A673 (cell line): ENCODE data around the gene THSD4. TPM values are rescaled to one million over a fixed set of nuclear protein-coding genes. Genes with fewer than 3 reads are reported as not detected.

Experiments
- BruUV-seq: library from RNA; stranded (reverse); fragments of 400-500 nt; replicated peaks from 2 replicates; lab custom pipeline; 2021; lab: Mats Ljungman, UMichigan
- CTCF ChIA-PET: fragments of 300-600 bp; sonication (Branson Sonifier 250); formaldehyde crosslinking; loops from one replicate; lab custom pipeline; 2022; ENCODE audit warnings: antibody characterized with exemption; lab: Charles Lee
- POLR2A ChIA-PET: fragments of 300-600 bp; sonication (Branson Sonifier 250); formaldehyde crosslinking; loops from one replicate; lab custom pipeline; 2022; ENCODE audit warnings: antibody characterized with exemption; ENCODE audit not compliant: low non-redundant PET; lab: Charles Lee
- DNase-seq: peaks from one replicate; pipeline ENCODE4 v3.0.0-alpha.2; 2015; ENCODE audit warnings: low spot score
- H3K27ac ChIP-seq: fragments of 200-600 bp; sonication (generic); 2 replicates; pipeline ENCODE4 v1.5.1; 2016; ENCODE audit warnings: mixed run types, low read depth, mild to moderate bottlenecking, mixed read lengths, antibody characterized with exemption, low read length; ENCODE audit not compliant: poor library complexity, severe bottlenecking
- H3K27me3 ChIP-seq: fragments of 200-600 bp; sonication (generic); replicated peaks from 2 replicates; pipeline ENCODE4 v1.6.1; 2017; ENCODE audit warnings: mixed run types, low read depth, mild to moderate bottlenecking, mixed read lengths, antibody characterized with exemption, low read length; ENCODE audit not compliant: insufficient read depth, poor library complexity
- H3K36me3 ChIP-seq: fragments of 200-600 bp; sonication (generic); 2 replicates; pipeline ENCODE4 v1.6.1; 2016; ENCODE audit warnings: mixed run types, mild to moderate bottlenecking, mixed read lengths, antibody characterized with exemption, low read length; ENCODE audit not compliant: insufficient read depth, poor library complexity, severe bottlenecking
- H3K4me1 ChIP-seq: fragments of 200-600 bp; sonication (generic); 2 replicates; pipeline ENCODE4 v1.6.1; 2017; ENCODE audit warnings: mixed run types, mild to moderate bottlenecking, mixed read lengths, antibody characterized with exemption, low read length; ENCODE audit not compliant: insufficient read depth, poor library complexity, severe bottlenecking
- H3K4me3 ChIP-seq: fragments of 200-600 bp; sonication (generic); 2 replicates; pipeline ENCODE4 v1.5.1; 2016; ENCODE audit warnings: low read depth, mixed run types, mild to moderate bottlenecking, mixed read lengths, low read length; ENCODE audit not compliant: poor library complexity, severe bottlenecking
- H3K9me3 ChIP-seq: fragments of 200-600 bp; sonication (generic); 2 replicates; pipeline ENCODE4 v1.6.1; 2016; ENCODE audit warnings: mixed run types, low read depth, mild to moderate bottlenecking, mixed read lengths, antibody characterized with exemption, low read length; ENCODE audit not compliant: poor library complexity, severe bottlenecking
- EZH2 ChIP-seq: fragments of 200-600 bp; sonication (generic); IDR thresholded peaks from 2 replicates; pipeline ENCODE4 v1.6.1; 2017; ENCODE audit warnings: borderline replicate concordance, low read depth, mild to moderate bottlenecking, mixed read lengths, antibody characterized with exemption, low read length; ENCODE audit not compliant: poor library complexity, severe bottlenecking
- intact Hi-C: fragments of 100-400 bp; cut with micrococcal nuclease; formaldehyde crosslinking; loops from one replicate; pipeline ENCODE4 v1.10.0; 2022; ENCODE audit not compliant: unreplicated experiment
- total RNA-seq: library from RNA; stranded (reverse); gene quantifications from 2 replicates; pipeline ENCODE4 v1.2.3, GENCODE V29; 2021
- TF ChIP-seq, protein P1 (sequence below): fragments of 300-800, 200-600 bp; sonication (generic); conservative IDR thresholded peaks from 2 replicates; pipeline ENCODE4 v1.5.1; 2017; ENCODE audit warnings: low read depth, mild to moderate bottlenecking, antibody characterized with exemption, low read length, moderate library complexity, mixed read lengths

Gene THSD4
- total RNA-seq, 1 experiment from 2014 or later, result 2.4 TPM

DNA sequence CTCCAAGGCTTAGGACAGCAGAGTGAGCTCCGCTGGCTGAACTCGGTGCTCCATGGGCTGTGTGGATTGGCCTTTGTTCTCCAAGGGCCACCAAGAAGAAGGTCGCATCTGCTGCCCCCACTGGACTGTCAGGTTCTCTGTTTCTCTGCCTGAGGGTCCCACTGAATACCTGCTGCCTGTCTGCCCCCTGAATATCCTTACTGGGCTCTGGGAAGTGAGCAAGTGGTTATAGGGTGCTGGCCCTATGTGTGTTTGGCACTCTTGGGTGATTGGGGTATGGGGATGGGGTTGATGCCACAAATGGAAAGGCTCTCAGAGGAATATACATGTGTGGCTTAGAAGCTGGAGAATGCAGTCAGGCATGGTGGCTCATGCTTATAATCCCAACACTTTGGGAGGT is 82.3 kb downstream of the THSD4 start:
- no peaks in the 10 kb centered on the region for H3K4me1 ChIP-seq
- no peaks in the 10 kb centered on the region for H3K36me3 ChIP-seq
- no peak overlapping the region for H3K27ac ChIP-seq
- ChIA-PET POLR2A (interaction anchor here (0.5 kb wide), 1 partner anchor 46 kb away, joined by 13 read pairs; no protein-coding TSS in a partner anchor), CTCF (no interaction called here)
- H3K27me3 ChIP-seq, result no peaks in the 10 kb centered on the region
- H3K9me3 ChIP-seq, result no peaks in the 10 kb centered on the region
- no peak overlapping the region for H3K4me3 ChIP-seq
- no peak for TF ChIP-seq EZH2
- BruUV-seq, result no TSS peak
- intact Hi-C loops, result loop anchor here (5.0 kb wide), 1 partner anchor 245 kb away; no protein-coding TSS in a partner anchor
- no peak for DNase-seq

DNA sequence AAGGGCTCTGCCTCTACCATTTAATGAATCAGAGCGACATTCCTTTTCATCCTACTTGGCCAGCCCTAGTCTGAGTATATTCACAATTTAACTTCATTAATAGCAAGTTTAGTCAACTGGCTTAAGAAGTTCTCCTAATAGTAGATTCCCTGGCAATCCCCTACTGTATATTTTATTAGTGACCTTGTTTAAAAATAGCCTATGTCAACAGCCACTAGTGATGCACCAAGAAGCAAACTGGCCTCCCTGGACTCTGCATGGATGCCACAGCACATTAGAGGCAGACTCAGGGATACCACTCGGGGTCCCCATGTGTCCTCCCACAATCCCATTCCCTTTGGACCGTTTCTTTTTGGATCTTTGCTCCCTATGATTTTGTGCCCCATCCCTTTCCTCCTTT is 83.6 kb downstream of the THSD4 start:
- TF ChIP-seq, protein P1, sequence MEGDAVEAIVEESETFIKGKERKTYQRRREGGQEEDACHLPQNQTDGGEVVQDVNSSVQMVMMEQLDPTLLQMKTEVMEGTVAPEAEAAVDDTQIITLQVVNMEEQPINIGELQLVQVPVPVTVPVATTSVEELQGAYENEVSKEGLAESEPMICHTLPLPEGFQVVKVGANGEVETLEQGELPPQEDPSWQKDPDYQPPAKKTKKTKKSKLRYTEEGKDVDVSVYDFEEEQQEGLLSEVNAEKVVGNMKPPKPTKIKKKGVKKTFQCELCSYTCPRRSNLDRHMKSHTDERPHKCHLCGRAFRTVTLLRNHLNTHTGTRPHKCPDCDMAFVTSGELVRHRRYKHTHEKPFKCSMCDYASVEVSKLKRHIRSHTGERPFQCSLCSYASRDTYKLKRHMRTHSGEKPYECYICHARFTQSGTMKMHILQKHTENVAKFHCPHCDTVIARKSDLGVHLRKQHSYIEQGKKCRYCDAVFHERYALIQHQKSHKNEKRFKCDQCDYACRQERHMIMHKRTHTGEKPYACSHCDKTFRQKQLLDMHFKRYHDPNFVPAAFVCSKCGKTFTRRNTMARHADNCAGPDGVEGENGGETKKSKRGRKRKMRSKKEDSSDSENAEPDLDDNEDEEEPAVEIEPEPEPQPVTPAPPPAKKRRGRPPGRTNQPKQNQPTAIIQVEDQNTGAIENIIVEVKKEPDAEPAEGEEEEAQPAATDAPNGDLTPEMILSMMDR, result no peak
- no peak for TF ChIP-seq EZH2
- Histone ChIP-seq H3K4me1 (no peaks in the 10 kb centered on the region), H3K4me3 (no peak overlapping the region), H3K27me3 (no peaks in the 10 kb centered on the region), H3K27ac (no peak overlapping the region), H3K9me3 (no peaks in the 10 kb centered on the region), H3K36me3 (no peaks in the 10 kb centered on the region)
- intact Hi-C loops, result loop anchor here (5.0 kb wide), 1 partner anchor 243 kb away; no protein-coding TSS in a partner anchor
- no TSS peak for BruUV-seq
- DNase-seq, result no peak
- ChIA-PET CTCF (no interaction called here), POLR2A (no interaction called here)

DNA sequence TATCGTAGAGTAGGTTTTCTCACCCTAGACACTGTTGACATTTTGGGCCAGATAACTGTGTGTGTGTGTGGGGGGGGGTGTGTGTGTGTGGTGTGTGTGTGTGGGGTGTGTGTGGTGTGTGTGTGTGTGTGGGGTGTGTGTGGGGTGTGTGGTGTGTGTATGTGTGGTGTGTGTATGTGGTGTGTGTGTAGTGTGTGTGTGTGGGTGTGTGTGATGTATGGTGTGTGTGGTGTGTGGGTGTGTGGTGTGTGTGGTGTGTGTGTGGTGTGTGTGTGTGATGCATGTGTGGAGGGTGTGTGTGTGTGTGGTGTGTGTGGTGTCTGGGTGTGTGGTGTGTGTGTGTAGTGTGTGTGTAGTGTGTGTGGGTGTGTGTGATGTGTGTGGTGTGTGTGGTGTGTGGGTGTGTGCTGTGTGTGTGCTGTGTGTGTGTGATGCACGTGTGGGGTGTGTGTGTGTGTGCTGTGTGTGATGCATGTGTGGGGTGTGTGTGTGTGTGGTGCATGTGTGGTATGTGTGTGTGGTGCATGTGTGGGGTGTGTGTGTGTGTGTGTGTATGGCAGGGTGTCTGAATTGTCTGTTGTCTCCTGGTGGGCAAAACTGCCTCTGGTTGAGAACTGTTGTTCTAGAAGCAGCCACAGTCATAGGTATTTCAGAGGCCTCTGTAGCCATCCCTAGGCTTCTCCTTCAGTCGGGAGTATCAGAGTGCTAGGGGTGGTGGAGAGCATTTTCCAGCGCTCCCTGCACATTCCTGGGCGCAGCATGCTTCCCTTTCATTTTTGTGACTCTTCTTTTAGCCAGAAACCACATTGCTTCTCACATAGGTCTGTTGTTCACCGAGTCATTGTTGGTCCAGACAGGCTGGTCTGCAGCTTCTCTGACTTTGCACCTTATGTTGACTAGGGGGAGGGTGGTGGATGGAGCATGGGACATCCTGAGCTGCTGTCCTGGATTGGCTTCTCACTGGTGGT is 84.4 kb downstream of the THSD4 start:
- Histone ChIP-seq H3K27me3 (no peaks in the 10 kb centered on the region), H3K9me3 (no peaks in the 10 kb centered on the region), H3K36me3 (no peaks in the 10 kb centered on the region), H3K4me1 (no peaks in the 10 kb centered on the region), H3K4me3 (no peak overlapping the region), H3K27ac (no peak overlapping the region)
- ChIA-PET POLR2A (no interaction called here), CTCF (no interaction called here)
- DNase-seq, result no peak
- no peak for TF ChIP-seq EZH2
- TF ChIP-seq, protein P1, result no peak
- no TSS peak for BruUV-seq
- intact Hi-C loops, result loop anchor here (5.0 kb wide), 1 partner anchor 243 kb away; no protein-coding TSS in a partner anchor
